Endodermal cell (in vitro differentiated cells): ENCODE results near the gene DCAF11. TPM values are rescaled to one million over a fixed set of nuclear protein-coding genes. Genes with fewer than 3 reads are reported as not detected.

ENCODE experiments used
- DNase-seq: peaks from one replicate; pipeline ENCODE4 v3.0.0-alpha.2; 2017
- H3K27ac ChIP-seq: 2 replicates; pipeline ENCODE4 v1.5.1; 2013; ENCODE audit warnings: mild to moderate bottlenecking, low read depth, low read length, moderate library complexity
- H3K27me3 ChIP-seq: 2 replicates; pipeline ENCODE4 v1.6.1; 2013; ENCODE audit warnings: mild to moderate bottlenecking, low read length, moderate library complexity; ENCODE audit not compliant: insufficient read depth, control insufficient read depth, poor library complexity, severe bottlenecking
- H3K36me3 ChIP-seq: 2 replicates; pipeline ENCODE4 v1.7.0; 2013; ENCODE audit warnings: mild to moderate bottlenecking, low read length, moderate library complexity; ENCODE audit not compliant: control insufficient read depth, insufficient read depth
- H3K4me1 ChIP-seq: one replicate; pipeline ENCODE4 v1.7.0; 2013; ENCODE audit warnings: low read length; ENCODE audit not compliant: control insufficient read depth, insufficient read depth
- H3K4me3 ChIP-seq: 2 replicates; pipeline ENCODE4 v1.5.1; 2013; ENCODE audit warnings: mild to moderate bottlenecking, low read length, moderate library complexity
- H3K9ac ChIP-seq: 2 replicates; pipeline ENCODE4 v1.6.1; 2013; ENCODE audit warnings: mild to moderate bottlenecking, low read length, moderate library complexity; ENCODE audit not compliant: poor library complexity, severe bottlenecking; ENCODE audit errors: extremely low read depth
- H3K9me3 ChIP-seq: 2 replicates; pipeline ENCODE4 v1.6.1; 2013; ENCODE audit warnings: mild to moderate bottlenecking, low read length, moderate library complexity; ENCODE audit not compliant: control insufficient read depth
- H3K27ac Mint-ChIP-seq: 2 replicates; pipeline ENCODE4 v1.8.0; 2020; ENCODE audit warnings: mixed read lengths
- H3K27me3 Mint-ChIP-seq: 2 replicates; pipeline ENCODE4 v1.8.0; 2021; ENCODE audit warnings: mild to moderate bottlenecking, mixed read lengths; ENCODE audit not compliant: insufficient read depth
- H3K36me3 Mint-ChIP-seq: 2 replicates; pipeline ENCODE4 v1.8.0; 2020; ENCODE audit warnings: low read depth, mixed read lengths
- H3K4me1 Mint-ChIP-seq: 2 replicates; pipeline ENCODE4 v1.8.0; 2020; ENCODE audit warnings: mixed read lengths
- H3K4me3 Mint-ChIP-seq: 2 replicates; pipeline ENCODE4 v1.8.0; 2020; ENCODE audit warnings: mild to moderate bottlenecking, moderate library complexity, mixed read lengths
- H3K9me3 Mint-ChIP-seq: 2 replicates; pipeline ENCODE4 v1.8.0; 2020; ENCODE audit warnings: mild to moderate bottlenecking, mixed read lengths
- CTCF ChIP-seq: fragments of 200-600 bp; sonication (generic); conservative IDR thresholded peaks from 2 replicates; pipeline ENCODE4 v1.5.0; 2021; ENCODE audit warnings: antibody characterized with exemption, mild to moderate bottlenecking
- WGBS, 2 experiments: methylation state at CpG; one replicate each; pipeline versions ENCODE4 v1.1.5 to v1.1.7; 2013; ENCODE audit warnings: missing lambda C conversion rate in 2 of 2, mixed read lengths in 1 of 2; ENCODE audit not compliant: insufficient coverage in 1 of 2, insufficient read length in 1 of 2; 5-methylcytosine and 5-hydroxymethylcytosine counted together
- total RNA-seq, 2 donors: library from RNA; stranded (reverse); fragmentation: NEBNext Ultra II Directional in 1 of 2; extraction: Animal tissue kit (Norgen Biotek cat#: 25700) in 1 of 2; gene quantifications; 2 replicates in 1 of 2; 3 replicates in 1 of 2; pipeline ENCODE4 v1.2.1, GENCODE V29; 2021

The DCAF11 gene
- total RNA-seq, 2 donors from 2014 or later, result 71.1 to 72.2 TPM

GRCh38 chr14:24150567-24150966 lies 36.0 kb downstream of the DCAF11 start:
- no peak for TF ChIP-seq CTCF
- no peaks in the 10 kb centered on the region for H3K9me3 Mint-ChIP-seq

GRCh38 chr14:24150993-24151392 lies 36.4 kb downstream of the DCAF11 start:
- peaks cover 59% of the 10 kb centered on the region for H3K36me3 ChIP-seq
- TF ChIP-seq CTCF, result no peak
- Mint-ChIP-seq H3K4me1 (peaks cover 12% of the 10 kb centered on the region), H3K4me3 (no peak overlapping the region), H3K36me3 (peaks cover 57% of the 10 kb centered on the region), H3K27ac (no peak overlapping the region), H3K9me3 (no peaks in the 10 kb centered on the region), H3K27me3 (no peaks in the 10 kb centered on the region)
- WGBS, 2 experiments, result 92 to 94% methylated on average over 4 to 9 of the region's 9 CpGs
- no peak for DNase-seq
- H3K4me3 ChIP-seq, result no peak overlapping the region
- no peak overlapping the region for H3K9ac ChIP-seq
- H3K27me3 ChIP-seq, result no peaks in the 10 kb centered on the region
- H3K27ac ChIP-seq, result no peak overlapping the region
- peaks cover 6% of the 10 kb centered on the region for H3K4me1 ChIP-seq
- no peaks in the 10 kb centered on the region for H3K9me3 ChIP-seq

More at GRCh38 chr14:24150567-24150966, 36.0 kb downstream of the DCAF11 start:
- no peak overlapping the region for H3K27ac ChIP-seq
- Mint-ChIP-seq H3K4me3 (no peak overlapping the region), H3K27ac (no peak overlapping the region), H3K36me3 (peaks cover 53% of the 10 kb centered on the region), H3K4me1 (peaks cover 16% of the 10 kb centered on the region), H3K27me3 (no peaks in the 10 kb centered on the region)
- H3K9me3 ChIP-seq, result no peaks in the 10 kb centered on the region
- no peak overlapping the region for H3K4me3 ChIP-seq
- no peak for DNase-seq
- H3K27me3 ChIP-seq, result no peaks in the 10 kb centered on the region
- H3K36me3 ChIP-seq, result peaks cover 55% of the 10 kb centered on the region
- 97 to 99% methylated on average over 7 to 9 of the region's 9 CpGs for WGBS, 2 experiments
- H3K4me1 ChIP-seq, result peaks cover 6% of the 10 kb centered on the region
- no peak overlapping the region for H3K9ac ChIP-seq

DNA sequence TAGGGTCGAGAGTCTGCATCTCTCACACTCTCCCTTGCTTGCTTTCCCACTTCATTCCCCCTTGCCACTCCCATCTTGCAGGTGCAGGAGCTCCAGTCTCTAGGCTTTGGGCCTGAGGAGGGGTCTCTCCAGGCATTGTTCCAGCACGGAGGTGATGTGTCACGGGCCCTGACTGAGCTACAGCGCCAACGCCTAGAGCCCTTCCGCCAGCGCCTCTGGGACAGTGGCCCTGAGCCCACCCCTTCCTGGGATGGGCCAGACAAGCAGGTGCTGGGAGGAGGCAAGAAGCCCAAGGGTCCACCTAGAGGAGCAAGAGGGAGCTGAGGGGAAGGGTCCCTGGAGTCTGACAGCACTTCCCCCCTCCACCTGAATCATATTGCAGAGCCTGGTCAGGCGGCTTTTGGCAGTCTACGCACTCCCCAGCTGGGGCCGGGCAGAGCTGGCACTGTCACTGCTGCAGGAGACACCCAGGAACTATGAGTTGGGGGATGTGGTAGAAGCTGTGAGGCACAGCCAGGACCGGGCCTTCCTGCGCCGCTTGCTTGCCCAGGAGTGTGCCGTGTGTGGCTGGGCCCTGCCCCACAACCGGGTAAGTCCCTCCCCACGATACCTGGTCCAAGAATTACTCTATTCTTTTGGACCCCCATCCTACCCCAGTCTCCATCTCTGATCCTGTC lies 37.0 kb downstream of the DCAF11 start:
- H3K9me3 ChIP-seq, result no peaks in the 10 kb centered on the region
- no peaks in the 10 kb centered on the region for H3K27me3 ChIP-seq
- H3K36me3 ChIP-seq, result peaks cover 60% of the 10 kb centered on the region
- no peaks in the 10 kb centered on the region for H3K27me3 Mint-ChIP-seq
- no peak for TF ChIP-seq CTCF
- no peak overlapping the region for H3K4me3 Mint-ChIP-seq
- peaks cover 6% of the 10 kb centered on the region for H3K4me1 ChIP-seq
- WGBS, 2 experiments, result 93 to 94% methylated on average over 6 to 16 of the region's 16 CpGs
- H3K9me3 Mint-ChIP-seq, result no peaks in the 10 kb centered on the region
- H3K4me1 Mint-ChIP-seq, result peaks cover 10% of the 10 kb centered on the region
- H3K27ac Mint-ChIP-seq, result no peak overlapping the region
- no peak overlapping the region for H3K4me3 ChIP-seq
- no peak for DNase-seq
- H3K27ac ChIP-seq, result no peak overlapping the region
- H3K36me3 Mint-ChIP-seq, result peaks cover 59% of the 10 kb centered on the region
- no peak overlapping the region for H3K9ac ChIP-seq
